Activated CD8-positive, alpha-beta memory T cell treated with anti-CD3 and anti-CD28 coated beads, Interleukin-2, amount 50 U/mL, for 1 hour (primary cell): ENCODE data around the gene CNGA4.
"Not testable (repeated sequence)": the region's sequence is repeated elsewhere in the genome, so short reads cannot be mapped to it uniquely, and the experiment has no call there.

Source experiments
- DNase-seq: peaks from one replicate; pipeline ENCODE4 v3.0.0-alpha.2; 2020; ENCODE audit errors: extremely low read depth

Gene CNGA4

GRCh38 chr11:6263662-6264061 lies 24.8 kb downstream of the CNGA4 start:
- DNase-seq, result no peak

DNA sequence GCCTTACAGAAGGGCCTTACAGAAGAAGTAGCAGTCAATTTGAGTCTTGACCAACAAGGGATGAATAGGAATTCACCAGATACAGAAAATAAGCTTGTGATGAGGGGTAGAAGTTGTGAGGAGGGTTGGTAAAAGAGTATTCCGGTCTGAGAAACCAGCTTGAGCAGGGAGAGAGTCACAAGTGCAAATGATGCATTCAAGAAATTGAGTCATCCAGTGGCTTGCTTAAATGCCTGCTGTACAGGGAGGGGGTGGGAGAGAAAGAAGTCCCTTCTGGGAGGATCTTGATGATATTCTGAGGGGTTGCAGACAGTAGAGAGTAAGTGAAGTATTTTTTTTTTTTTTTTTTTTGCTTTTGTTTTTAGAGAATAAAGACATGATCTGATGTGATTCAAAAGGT lies 29.9 kb downstream of the CNGA4 start:
- no peak for DNase-seq

DNA sequence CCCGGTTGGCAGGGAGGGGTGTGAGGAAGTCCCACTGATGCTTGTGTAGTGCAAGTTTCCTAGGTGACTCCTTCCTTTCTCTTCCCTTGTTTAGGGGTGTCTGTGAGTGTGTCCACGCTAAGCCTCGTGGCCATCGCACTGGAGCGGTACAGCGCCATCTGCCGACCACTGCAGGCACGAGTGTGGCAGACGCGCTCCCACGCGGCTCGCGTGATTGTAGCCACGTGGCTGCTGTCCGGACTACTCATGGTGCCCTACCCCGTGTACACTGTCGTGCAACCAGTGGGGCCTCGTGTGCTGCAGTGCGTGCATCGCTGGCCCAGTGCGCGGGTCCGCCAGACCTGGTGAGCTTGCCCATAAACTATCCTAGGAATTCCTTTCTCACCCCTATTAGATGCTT lies 31.1 kb downstream of the CNGA4 start:
- no peak for DNase-seq

DNA sequence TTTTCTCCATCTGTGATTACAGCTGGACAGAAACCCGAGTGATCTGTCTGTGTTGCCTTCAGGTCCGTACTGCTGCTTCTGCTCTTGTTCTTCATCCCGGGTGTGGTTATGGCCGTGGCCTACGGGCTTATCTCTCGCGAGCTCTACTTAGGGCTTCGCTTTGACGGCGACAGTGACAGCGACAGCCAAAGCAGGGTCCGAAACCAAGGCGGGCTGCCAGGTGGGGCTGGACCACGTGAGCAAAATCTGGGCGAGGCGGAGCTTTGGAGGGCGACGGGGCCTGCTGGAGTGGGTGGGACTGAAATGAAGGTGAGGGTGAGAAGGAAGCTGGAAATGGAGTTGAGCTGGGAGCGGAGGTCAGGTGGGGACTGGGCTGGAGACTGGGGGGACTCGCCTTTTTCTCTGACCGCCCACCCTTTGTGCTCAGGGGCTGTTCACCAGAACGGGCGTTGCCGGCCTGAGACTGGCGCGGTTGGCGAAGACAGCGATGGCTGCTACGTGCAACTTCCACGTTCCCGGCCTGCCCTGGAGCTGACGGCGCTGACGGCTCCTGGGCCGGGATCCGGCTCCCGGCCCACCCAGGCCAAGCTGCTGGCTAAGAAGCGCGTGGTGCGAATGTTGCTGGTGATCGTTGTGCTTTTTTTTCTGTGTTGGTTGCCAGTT lies 31.8 kb downstream of the CNGA4 start:
- DNase-seq, result no peak

- DNase-seq, result no peak
These were observed 32.7 kb downstream of the CNGA4 start for GRCh38 chr11:6271598-6271997.

DNA sequence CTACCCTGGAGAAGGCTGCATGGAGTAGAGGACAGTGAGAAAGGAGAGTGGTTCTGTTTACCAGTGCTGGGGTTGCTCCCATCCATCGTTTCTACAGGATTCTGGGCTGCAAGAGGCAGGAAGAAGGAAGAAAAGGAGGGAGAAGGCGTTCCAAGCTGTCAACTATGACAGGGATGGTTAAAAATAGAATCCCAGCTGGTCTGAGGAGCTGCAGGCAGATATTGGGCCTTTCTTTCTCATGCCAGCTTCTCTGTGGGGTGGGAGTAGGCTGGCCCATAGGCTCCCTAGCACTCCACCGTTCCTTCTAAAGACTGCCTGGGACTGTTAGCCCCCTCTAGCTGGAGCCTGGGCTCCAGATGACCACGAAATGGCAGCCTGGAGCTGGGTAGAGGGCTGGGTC lies 34.3 kb downstream of the CNGA4 start:
- no peak for DNase-seq

DNA sequence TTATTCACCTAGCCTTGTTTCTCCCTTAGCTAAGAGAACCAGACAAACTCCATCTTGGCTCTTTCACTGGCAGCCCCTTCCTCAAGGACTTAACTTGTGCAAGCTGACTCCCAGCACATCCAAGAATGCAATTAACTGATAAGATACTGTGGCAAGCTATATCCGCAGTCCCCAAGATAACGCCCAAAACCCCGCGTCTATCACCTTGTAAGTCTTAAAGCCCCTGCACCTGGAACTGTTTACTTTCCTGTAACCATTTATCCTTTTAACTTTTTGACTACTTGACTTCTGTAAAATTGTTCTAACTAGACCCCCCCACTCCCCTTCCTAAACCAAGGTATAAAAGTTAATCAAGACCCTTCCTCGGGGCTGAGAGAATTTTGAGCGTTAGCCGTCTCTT lies 41.9 kb downstream of the CNGA4 start:
- not testable (repeated sequence) for DNase-seq

DNA sequence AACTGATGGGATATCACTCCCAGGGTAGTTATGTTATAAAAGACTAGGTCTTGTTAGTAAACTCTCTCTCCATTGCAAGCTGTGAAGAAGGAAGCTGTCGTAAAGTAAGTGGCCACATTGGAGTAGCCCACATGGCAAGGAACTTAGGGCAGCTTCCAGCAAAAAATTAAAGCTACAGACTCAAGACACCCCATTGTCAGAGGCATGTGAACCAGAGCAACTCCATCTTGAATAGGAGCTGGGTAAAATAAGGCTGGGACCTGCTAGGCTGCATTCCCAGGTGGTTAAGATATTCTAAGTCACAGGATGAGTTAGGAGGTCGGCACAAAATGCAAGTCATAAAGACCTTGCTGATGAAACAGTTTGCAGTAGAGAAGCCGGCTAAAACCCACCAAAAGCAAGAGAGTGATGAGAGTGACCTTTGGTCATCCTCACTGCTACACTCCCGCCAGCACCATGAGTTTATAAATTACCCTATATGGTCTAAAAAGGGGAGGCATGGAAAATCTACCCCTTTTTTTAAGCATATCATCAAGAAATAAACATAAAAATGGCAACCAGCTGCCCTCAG lies 44.6 kb downstream of the CNGA4 start:
- DNase-seq, result no peak

DNA sequence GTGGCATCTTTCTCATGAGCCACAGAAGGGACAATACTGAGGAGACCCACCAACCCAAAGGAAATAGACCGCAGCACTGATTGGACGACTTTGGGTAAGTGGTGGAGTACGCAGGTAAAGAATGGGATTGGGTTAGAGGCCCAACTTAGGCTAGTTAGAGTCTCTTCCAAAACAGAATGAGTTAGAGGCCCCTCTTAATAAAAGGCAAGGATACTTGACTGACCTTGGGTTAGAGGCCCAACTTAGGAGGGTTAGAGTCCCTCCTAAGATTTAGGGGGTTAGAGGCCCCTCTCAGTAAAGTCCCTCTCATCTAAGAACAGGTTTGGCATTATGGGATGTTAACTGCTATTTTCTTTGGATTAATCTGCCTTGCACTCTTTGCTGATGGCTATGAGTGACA lies 45.4 kb downstream of the CNGA4 start:
- no peak for DNase-seq

- no peak for DNase-seq
These were observed 46.1 kb downstream of the CNGA4 start for GRCh38 chr11:6285019-6285418.
